Muscle layer of duodenum (tissue), 2 donors: ENCODE measurements around the gene NAP1L4.
A peak's percentile ranks its signal among the peaks of the same experiment; 100 is the strongest.
"Not testable (repeated sequence)": the region's sequence is repeated elsewhere in the genome, so short reads cannot be mapped to it uniquely, and the experiment has no call there.

Experiments used
- H3K27ac ChIP-seq: one replicate; pipeline ENCODE4 v1.7.0; 2013; ENCODE audit warnings: mild to moderate bottlenecking, low read length
- H3K27me3 ChIP-seq: one replicate; pipeline ENCODE4 v1.7.0; 2013; ENCODE audit warnings: low read depth, mild to moderate bottlenecking, control low read depth, low read length
- H3K36me3 ChIP-seq, 2 donors: one replicate each; pipeline ENCODE4 v1.7.0; 2013; ENCODE audit warnings: low read length in 2 of 2, control low read depth in 1 of 2, mild to moderate bottlenecking in 1 of 2; ENCODE audit not compliant: insufficient read depth in 2 of 2, control insufficient read depth in 1 of 2
- H3K4me1 ChIP-seq, 2 donors: one replicate each; pipeline ENCODE4 v1.7.0; 2013; ENCODE audit warnings: low read length in 2 of 2, mild to moderate bottlenecking in 2 of 2, control low read depth in 1 of 2, moderate library complexity in 1 of 2; ENCODE audit not compliant: insufficient read depth in 2 of 2, control insufficient read depth in 1 of 2
- H3K4me3 ChIP-seq, 2 donors: one replicate each; pipeline ENCODE4 v1.7.0; 2013; ENCODE audit warnings: low read length in 2 of 2, low read depth in 1 of 2, mild to moderate bottlenecking in 1 of 2
- H3K9me3 ChIP-seq, 2 donors: one replicate each; pipeline ENCODE4 v1.7.0; 2013; ENCODE audit warnings: low read length in 2 of 2, control low read depth in 1 of 2, mild to moderate bottlenecking in 1 of 2; ENCODE audit not compliant: control insufficient read depth in 1 of 2
- donor health status: healthy.

NAP1L4 gene

DNA sequence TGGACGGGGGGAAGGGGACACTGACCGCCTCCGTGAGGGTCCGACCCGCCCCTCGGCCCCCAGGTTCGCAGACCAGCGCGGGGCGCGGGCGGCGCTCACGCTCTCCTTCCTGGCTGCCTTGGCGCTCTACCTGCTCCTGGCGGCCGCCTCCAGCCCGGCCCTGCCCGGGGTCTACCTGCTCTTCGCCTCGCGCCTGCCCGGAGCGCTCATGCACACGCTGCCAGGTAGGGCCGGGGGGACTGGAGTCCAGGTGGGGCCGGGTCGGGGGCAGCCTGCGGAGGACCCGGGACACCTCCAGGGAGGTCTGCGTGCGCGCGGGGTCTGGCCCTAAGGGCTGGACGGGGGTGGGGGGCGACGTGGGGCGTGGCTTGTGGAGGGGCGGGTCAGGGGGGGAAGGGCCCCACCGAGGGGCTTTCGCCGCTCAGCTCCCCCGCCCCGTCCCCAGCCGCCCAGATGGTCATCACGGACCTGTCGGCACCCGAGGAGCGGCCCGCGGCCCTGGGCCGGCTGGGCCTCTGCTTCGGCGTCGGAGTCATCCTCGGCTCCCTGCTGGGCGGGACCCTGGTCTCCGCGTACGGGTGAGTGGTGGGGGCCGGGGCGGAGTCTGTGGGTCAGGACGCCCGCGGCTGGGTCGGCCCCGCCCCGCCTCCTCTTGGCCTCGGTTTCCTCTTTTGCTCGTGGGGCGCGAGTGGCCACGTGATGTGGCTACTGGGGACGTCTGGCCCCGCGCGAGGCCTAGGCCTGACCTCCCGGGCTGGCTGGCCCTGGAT is 82.8 kb downstream of the NAP1L4 start:
- Histone ChIP-seq H3K4me1 (peaks cover 3% of the 10 kb centered on the region in 2 donors), H3K27me3 (no peaks in the 10 kb centered on the region), H3K9me3 (peaks cover 0 to 5% of the 10 kb centered on the region in 2 donors), H3K36me3 (no peaks in the 10 kb centered on the region), H3K27ac (no peak overlapping the region), H3K4me3 (no peak overlapping the region)

DNA sequence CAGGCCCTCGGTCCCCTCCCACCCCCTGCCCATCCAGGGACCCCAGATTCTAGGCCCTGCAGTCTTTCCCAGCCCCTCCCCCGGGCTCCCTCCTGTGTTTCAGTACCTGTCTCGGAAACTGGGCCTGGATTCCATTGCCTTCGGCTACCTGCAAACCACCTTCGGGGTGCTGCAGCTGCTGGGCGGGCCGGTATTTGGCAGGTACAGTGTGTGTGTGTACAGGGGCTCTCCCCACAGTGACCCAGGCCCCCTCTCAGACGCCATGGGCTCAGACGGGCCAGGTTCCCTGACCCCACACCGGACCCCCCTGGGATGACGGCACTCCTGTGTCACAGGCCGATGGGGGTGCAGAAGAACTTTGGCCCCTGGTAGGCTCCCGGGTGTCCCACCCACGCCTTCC is 84.0 kb downstream of the NAP1L4 start:
- no peak overlapping the region for H3K27ac ChIP-seq

DNA sequence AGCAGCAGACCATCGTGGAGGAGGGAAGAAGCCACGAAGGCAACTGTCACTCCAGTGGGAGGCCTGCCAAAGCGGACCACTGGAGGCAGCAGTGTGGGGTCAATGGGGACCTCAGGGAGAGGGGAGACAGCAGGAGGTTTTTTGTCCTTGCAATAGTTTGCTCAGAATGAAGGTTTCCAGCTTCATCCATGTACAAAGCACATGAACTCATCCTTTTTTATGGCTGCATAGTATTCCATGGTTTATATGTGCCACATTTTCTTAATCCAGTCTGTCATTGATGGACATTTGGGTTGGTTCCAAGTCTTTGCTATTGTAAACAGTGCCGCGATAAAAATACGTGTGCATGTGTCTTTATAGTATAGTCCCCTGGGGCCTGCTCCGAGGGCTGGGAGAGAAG is 86.8 kb downstream of the NAP1L4 start:
- H3K4me3 ChIP-seq, H3K27ac ChIP-seq, H3K4me1 ChIP-seq, H3K9me3 ChIP-seq, H3K36me3 ChIP-seq, H3K27me3 ChIP-seq: not testable (repeated sequence)

More for the DNA sequence above, 84.0 kb downstream of the NAP1L4 start:
- Histone ChIP-seq H3K36me3 (no peaks in the 10 kb centered on the region), H3K9me3 (peaks cover 0 to 5% of the 10 kb centered on the region in 2 donors), H3K4me3 (no peak overlapping the region), H3K27me3 (no peaks in the 10 kb centered on the region), H3K4me1 (peaks cover 0 to 3% of the 10 kb centered on the region in 2 donors)

DNA sequence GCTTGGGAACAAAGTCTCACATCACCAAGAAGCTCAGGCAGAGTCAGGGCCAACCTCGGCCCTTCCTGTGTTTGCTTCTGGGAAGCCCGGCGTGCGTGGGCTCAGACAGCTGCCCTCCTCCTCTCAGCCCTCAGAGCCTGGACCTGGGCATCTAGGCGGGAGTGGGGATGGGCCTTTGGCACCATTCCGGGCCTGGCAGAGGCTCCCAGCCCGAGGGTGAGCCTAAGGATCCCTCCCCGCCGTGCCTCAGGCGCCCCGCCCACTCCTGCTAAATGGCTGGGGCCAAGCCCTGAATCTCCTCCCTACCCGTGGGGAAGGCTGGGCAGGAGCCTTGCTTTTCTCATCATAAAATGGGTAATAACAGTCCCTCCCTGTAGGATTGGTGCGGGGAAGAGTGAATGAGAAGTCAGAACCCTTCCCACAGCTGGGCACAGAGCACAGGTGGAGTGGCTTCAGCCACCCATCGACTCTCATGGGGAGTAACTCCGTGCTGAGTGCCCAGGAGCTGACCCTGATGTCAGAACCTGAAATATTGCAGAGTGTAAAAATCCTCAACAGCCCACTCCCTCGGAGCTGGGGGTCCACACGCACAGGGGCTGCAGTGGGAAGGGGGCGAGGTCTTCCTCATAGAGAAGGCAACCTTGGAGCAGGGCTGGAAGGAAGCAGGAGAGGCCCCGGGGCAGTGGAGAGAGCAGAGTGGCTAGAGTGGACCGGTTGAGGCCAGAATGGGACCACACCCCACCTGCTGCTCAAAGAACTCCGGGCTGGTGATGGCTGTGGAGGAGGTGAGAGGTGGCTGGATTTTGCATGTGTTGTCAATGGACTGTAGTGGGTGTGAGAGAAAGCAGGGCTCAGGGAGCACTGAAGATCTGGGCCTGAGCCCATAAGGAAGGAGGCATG is 87.7 kb downstream of the NAP1L4 start:
- Histone ChIP-seq H3K4me1 (peaks cover 6 to 8% of the 10 kb centered on the region in 2 donors), H3K36me3 (no peaks in the 10 kb centered on the region), H3K27me3 (no peaks in the 10 kb centered on the region), H3K9me3 (peaks cover 0 to 5% of the 10 kb centered on the region in 2 donors), H3K4me3 (peak overlapping the region in 1 of 2 donors; percentile 7), H3K27ac (peak overlapping the region; percentile 78)

- H3K36me3 ChIP-seq = no peaks in the 10 kb centered on the region
- peak overlapping the region; percentile 78 for H3K27ac ChIP-seq
- peaks cover 0 to 5% of the 10 kb centered on the region in 2 donors for H3K9me3 ChIP-seq
- H3K27me3 ChIP-seq = no peaks in the 10 kb centered on the region
- no peak overlapping the region for H3K4me3 ChIP-seq
- peaks cover 3 to 8% of the 10 kb centered on the region in 2 donors for H3K4me1 ChIP-seq
These were observed 88.5 kb downstream of the NAP1L4 start for GRCh38 chr11:2903672-2904011.

GRCh38 chr11:2902784-2903671 is 89.1 kb downstream of the NAP1L4 start:
- Histone ChIP-seq H3K4me1 (peaks cover 6 to 8% of the 10 kb centered on the region in 2 donors), H3K9me3 (peaks cover 0 to 5% of the 10 kb centered on the region in 2 donors), H3K4me3 (peak overlapping the region; percentile 60 to 72), H3K36me3 (no peaks in the 10 kb centered on the region), H3K27ac (peak overlapping the region; percentile 78), H3K27me3 (no peaks in the 10 kb centered on the region)

- peaks cover 0 to 2% of the 10 kb centered on the region in 2 donors for H3K9me3 ChIP-seq
- peak overlapping the region; percentile 60 to 72 for H3K4me3 ChIP-seq
- H3K4me1 ChIP-seq = peaks cover 6 to 8% of the 10 kb centered on the region in 2 donors
- no peaks in the 10 kb centered on the region for H3K27me3 ChIP-seq
- no peaks in the 10 kb centered on the region for H3K36me3 ChIP-seq
- H3K27ac ChIP-seq = peak overlapping the region; percentile 78
These were observed 90.0 kb downstream of the NAP1L4 start for GRCh38 chr11:2901854-2902783.

- Histone ChIP-seq H3K9me3 (no peaks in the 10 kb centered on the region), H3K4me3 (peak overlapping the region; percentile 53 to 72), H3K27ac (no peak overlapping the region), H3K4me1 (peaks cover 6 to 8% of the 10 kb centered on the region in 2 donors), H3K27me3 (no peaks in the 10 kb centered on the region), H3K36me3 (no peaks in the 10 kb centered on the region)
These were observed 90.8 kb downstream of the NAP1L4 start for GRCh38 chr11:2901196-2901796.

DNA sequence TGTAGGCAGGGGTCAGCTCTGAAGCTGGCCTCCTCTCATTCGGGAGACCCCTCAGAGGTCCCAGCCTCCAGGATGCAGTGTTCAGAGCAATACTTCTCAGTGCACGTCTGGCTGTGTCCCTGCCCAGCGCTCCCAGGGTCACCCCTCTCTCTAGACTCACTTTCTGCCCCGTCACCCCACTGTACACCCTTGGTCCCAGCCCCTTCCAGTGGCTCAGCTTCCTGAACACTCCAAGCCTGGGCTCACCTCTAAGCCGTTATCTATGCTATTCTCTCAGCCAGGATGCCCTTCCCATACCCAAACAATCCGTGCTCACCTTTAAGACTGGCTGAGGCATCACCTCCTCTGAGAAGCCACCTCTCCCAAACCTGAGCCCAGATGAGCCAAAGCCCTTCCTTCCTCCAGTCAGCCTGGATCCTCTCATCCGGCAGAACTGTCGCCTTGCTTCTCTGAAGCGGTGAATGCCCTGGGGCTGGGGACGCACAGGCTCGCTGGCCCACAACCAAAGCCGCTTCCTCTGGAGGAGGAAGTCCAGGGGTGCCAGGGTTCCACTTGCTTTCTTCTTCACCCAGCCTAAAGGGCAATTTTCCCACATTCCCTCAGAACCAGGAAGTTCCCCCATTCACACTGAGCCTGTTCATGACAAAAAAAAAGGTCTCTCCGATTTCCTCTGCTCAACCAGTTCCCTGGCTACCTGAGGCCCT is 92.9 kb downstream of the NAP1L4 start:
- Histone ChIP-seq H3K27me3 (no peaks in the 10 kb centered on the region), H3K4me1 (peaks cover 6 to 8% of the 10 kb centered on the region in 2 donors), H3K9me3 (no peaks in the 10 kb centered on the region), H3K4me3 (no peak overlapping the region), H3K27ac (peak overlapping the region; percentile 2), H3K36me3 (no peaks in the 10 kb centered on the region)
